Gastrocnemius medialis (tissue), 4 donors: Measurements from ENCODE around the gene KRTAP12-4. TPM values are rescaled to one million over a fixed set of nuclear protein-coding genes. Genes with fewer than 3 reads are reported as not detected.

ENCODE experiments used
- ATAC-seq, 2 donors: fragments of 150-250 bp; one replicate each; pipeline ENCODE4 v1.9.1; 2016
- DNase-seq, 2 donors: peaks; one replicate each; pipeline ENCODE4 v3.0.0-alpha.2; 2019
- H3K27ac ChIP-seq, 4 donors: fragments of 200-600 bp; sonication (generic); 1 replicate in 1 of 4; 2 replicates in 3 of 4; pipeline ENCODE4 v1.5.1; 2016 to 2018; ENCODE audit warnings: mild to moderate bottlenecking in 2 of 4, moderate library complexity in 1 of 4
- H3K27me3 ChIP-seq, 3 donors: fragments of 200-600 bp; sonication (generic) in 2 of 3; 1 replicate in 1 of 3; 2 replicates in 2 of 3; pipeline versions ENCODE4 v1.5.1 to v1.6.0; 2016 to 2019; ENCODE audit warnings: mild to moderate bottlenecking in 1 of 3, moderate library complexity in 1 of 3
- H3K36me3 ChIP-seq, 2 donors: fragments of 200-600 bp; sonication (generic) in 1 of 2; one replicate each; pipeline ENCODE4 v1.5.1; 2017 to 2018
- H3K4me1 ChIP-seq, 2 donors: fragments of 200-600 bp; sonication (generic) in 1 of 2; one replicate each; pipeline ENCODE4 v1.5.1; 2016 to 2017; ENCODE audit warnings: mild to moderate bottlenecking in 2 of 2
- H3K4me3 ChIP-seq, 4 donors: fragments of 200-600 bp; sonication (generic) in 3 of 4; 1 replicate in 1 of 4; 2 replicates in 3 of 4; pipeline ENCODE4 v1.5.1; 2016 to 2019; ENCODE audit warnings: mild to moderate bottlenecking in 2 of 4
- H3K9me3 ChIP-seq, 3 donors: fragments of 200-600 bp; sonication (generic) in 2 of 3; 1 replicate in 1 of 3; 2 replicates in 2 of 3; pipeline ENCODE4 v1.5.1; 2016 to 2019
- CTCF ChIP-seq, 5 experiments: fragments of 450-650 bp in 3 of 5; fragments of 200-600 bp in 2 of 5; sonication (generic) in 2 of 5; IDR thresholded peaks in 4 of 5; conservative IDR thresholded peaks in 1 of 5; 1 replicate in 4 of 5; 2 replicates in 1 of 5; pipeline ENCODE4 v1.5.1; 2016 to 2019; ENCODE audit warnings: antibody characterized with exemption in 5 of 5, mild to moderate bottlenecking in 3 of 5, moderate library complexity in 3 of 5
- POLR2A ChIP-seq, 2 donors: fragments of 450-650 bp; IDR thresholded peaks; one replicate each; pipeline ENCODE4 v1.6.1; 2017; ENCODE audit warnings: antibody characterized with exemption in 2 of 2, mild to moderate bottlenecking in 2 of 2, moderate library complexity in 2 of 2
- in situ Hi-C, 4 donors: fragments of 200-750 bp; cut with MboI; loops; one replicate each; pipeline versions ENCODE4 v1.15.0 to v1.8.0; 2017; ENCODE audit warnings: low sequenced_read_pairs in 4 of 4
- intact Hi-C: fragments of 100-400 bp; cut with DNase I; formaldehyde crosslinking; loops from one replicate; pipeline ENCODE4 v1.15.1; 2023; ENCODE audit warnings: low total_unique reads
- total RNA-seq, 4 donors: library from RNA; depleted of rRNA; stranded (reverse); fragments of >200 nt; gene quantifications; one replicate each; pipeline versions ENCODE4 v1.1.0 to v1.2.3, GENCODE V29; 2016

KRTAP12-4 gene
- total RNA-seq, 4 donors from 2014 or later = not detected

GRCh38 chr21:44617071-44617501, 37.4 kb downstream of the KRTAP12-4 start:
- no peak for DNase-seq
- Histone ChIP-seq H3K27ac (no peak overlapping the region), H3K4me1 (no peaks in the 10 kb centered on the region), H3K4me3 (no peak overlapping the region), H3K27me3 (peaks cover 4 to 11% (median 5%) of the 10 kb centered on the region in 3 donors), H3K9me3 (no peaks in the 10 kb centered on the region), H3K36me3 (no peaks in the 10 kb centered on the region)
- no peak for ATAC-seq
- intact Hi-C loops (no loop called here), in situ Hi-C loops (no loop called here)
- TF ChIP-seq POLR2A (IDR thresholded peaks at IDR 0.05) (no peak), CTCF (IDR thresholded peaks at IDR 0.05 in 4 of 5, conservative IDR thresholded peaks at IDR 0.05 in 1 of 5) (no peak)

- intact Hi-C loops = no loop called here
- TF ChIP-seq POLR2A (IDR thresholded peaks at IDR 0.05) = no peak
- no peak for TF ChIP-seq CTCF (IDR thresholded peaks at IDR 0.05 in 4 of 5, conservative IDR thresholded peaks at IDR 0.05 in 1 of 5)
These were observed 37.9 kb downstream of the KRTAP12-4 start for GRCh38 chr21:44616591-44616926.

GRCh38 chr21:44615911-44616590, 38.4 kb downstream of the KRTAP12-4 start:
- Histone ChIP-seq H3K4me1 (no peaks in the 10 kb centered on the region), H3K4me3 (no peak overlapping the region), H3K36me3 (no peaks in the 10 kb centered on the region), H3K9me3 (no peaks in the 10 kb centered on the region), H3K27me3 (peaks cover 5 to 11% (median 5%) of the 10 kb centered on the region in 3 donors), H3K27ac (no peak overlapping the region)
- DNase-seq (no peak), ATAC-seq (no peak)
- intact Hi-C loops (no loop called here), in situ Hi-C loops (no loop called here)
- TF ChIP-seq CTCF (IDR thresholded peaks at IDR 0.05 in 4 of 5, conservative IDR thresholded peaks at IDR 0.05 in 1 of 5) = no peak
- TF ChIP-seq POLR2A (IDR thresholded peaks at IDR 0.05) = no peak

More at GRCh38 chr21:44616591-44616926, 37.9 kb downstream of the KRTAP12-4 start:
- H3K9me3 ChIP-seq = no peaks in the 10 kb centered on the region
- no peaks in the 10 kb centered on the region for H3K36me3 ChIP-seq
- ATAC-seq = no peak
- H3K27me3 ChIP-seq = peaks cover 5 to 11% (median 5%) of the 10 kb centered on the region in 3 donors
- no peak overlapping the region for H3K27ac ChIP-seq
- in situ Hi-C loops = no loop called here
- H3K4me1 ChIP-seq = no peaks in the 10 kb centered on the region
- no peak for DNase-seq
- no peak overlapping the region for H3K4me3 ChIP-seq

- no peak overlapping the region for H3K27ac ChIP-seq
- H3K4me3 ChIP-seq = no peak overlapping the region
- peaks cover 5 to 11% (median 5%) of the 10 kb centered on the region in 3 donors for H3K27me3 ChIP-seq
- ATAC-seq (no peak), DNase-seq (no peak)
- no peaks in the 10 kb centered on the region for H3K9me3 ChIP-seq
- TF ChIP-seq CTCF (IDR thresholded peaks at IDR 0.05 in 4 of 5, conservative IDR thresholded peaks at IDR 0.05 in 1 of 5) = no peak
- no peak for TF ChIP-seq POLR2A (IDR thresholded peaks at IDR 0.05)
- no peaks in the 10 kb centered on the region for H3K4me1 ChIP-seq
- intact Hi-C loops (no loop called here), in situ Hi-C loops (no loop called here)
- no peaks in the 10 kb centered on the region for H3K36me3 ChIP-seq
These were observed 39.0 kb downstream of the KRTAP12-4 start for GRCh38 chr21:44615466-44615865.
